ENCODE data around the gene USP3.

GRCh38 chr15:63538876-63539275 is 34.5 kb downstream of the USP3 start:
- TF ChIP-seq FOS (IDR thresholded peaks at IDR 0.05; ENCODE audit: borderline replicate concordance, insufficient read depth, low read length) (no peak), POLR2A (IDR thresholded peaks at IDR 0.05; ENCODE audit: low read depth, low read length) (no peak), CTCF (IDR thresholded peaks at IDR 0.05; ENCODE audit: extremely low read depth in 1 of 2, insufficient read depth in 1 of 2, low read depth in 1 of 2, low read length in 2 of 2) (no peak), EZH2 (IDR thresholded peaks at IDR 0.05; ENCODE audit: borderline replicate concordance, low read depth, low read length, severe bottlenecking) (no peak), MYC (IDR thresholded peaks at IDR 0.05; ENCODE audit: low read depth, low read length) (no peak)

Measured in endothelial cell of umbilical vein (primary cell).